NB4 (cell line): ENCODE results near the gene ENPP3.
"Not testable (repeated sequence)": the region's sequence is repeated elsewhere in the genome, so short reads cannot be mapped to it uniquely, and the experiment has no call there.

ENCODE experiments used
- CTCF ChIP-seq: IDR thresholded peaks from one replicate; pipeline ENCODE4 v1.5.1; 2012; ENCODE audit warnings: low read depth, low read length
- POLR2A ChIP-seq: IDR thresholded peaks from 2 replicates; pipeline ENCODE4 v1.6.1; 2011; ENCODE audit warnings: mild to moderate bottlenecking; ENCODE audit not compliant: insufficient read length; ENCODE audit errors: extremely low read depth

- TF ChIP-seq CTCF, POLR2A: not testable (repeated sequence)
Measured at GRCh38 chr6:131710917-131711316, 73.8 kb downstream of the ENPP3 start, which contains the start of gene CTAGE9.
